HG03571 (cell line): ENCODE results near the gene AUTS2.

Source experiments
- ATAC-seq: cut with Tn5 transposase; IDR thresholded peaks from one replicate; pipeline ENCODE4 v1.9.1; 2021; ENCODE audit not compliant: unreplicated experiment

The AUTS2 gene

DNA sequence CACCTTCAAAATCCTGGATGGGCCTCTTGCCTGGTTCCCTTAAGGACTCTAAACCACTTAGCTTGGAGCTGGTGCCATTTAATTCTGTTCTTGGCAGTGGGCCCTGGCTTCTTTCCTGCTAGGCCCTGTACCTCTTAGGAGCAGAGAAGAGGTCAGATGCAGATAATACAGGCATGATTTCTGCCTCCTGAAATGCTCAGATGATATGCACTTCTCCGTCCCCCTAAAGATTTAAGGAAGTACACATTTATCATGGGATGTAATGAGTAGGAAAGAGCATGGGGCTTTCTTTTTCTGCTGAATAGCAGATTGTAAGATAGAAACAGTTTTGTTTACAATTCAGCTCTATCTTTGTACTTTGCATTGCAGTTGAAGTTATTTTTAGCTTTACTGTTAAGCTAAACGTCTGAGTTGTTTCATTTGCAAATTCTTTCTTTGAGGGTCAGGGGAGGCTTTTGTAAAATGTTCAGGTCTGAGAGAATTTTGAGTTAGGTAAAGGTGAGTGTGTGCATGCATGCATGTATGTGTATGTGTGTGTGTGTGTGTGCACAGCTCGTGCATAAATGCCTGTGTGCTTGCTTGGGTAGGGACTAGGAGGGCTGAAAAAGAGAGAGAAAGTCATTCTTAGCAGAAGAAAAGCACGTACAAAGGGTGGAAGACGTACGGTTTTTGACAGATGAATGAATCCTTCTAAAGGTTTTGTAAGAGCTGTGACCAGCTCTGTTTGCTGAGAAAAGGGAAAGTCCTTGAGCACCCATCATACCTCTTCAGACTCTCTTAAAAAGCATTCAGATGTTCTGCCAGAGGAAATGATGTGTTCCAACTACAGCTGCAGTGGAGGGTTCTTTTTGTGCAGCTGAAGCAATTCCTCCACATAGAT, 364.2 kb downstream of the AUTS2 start:
- ATAC-seq: no peak

DNA sequence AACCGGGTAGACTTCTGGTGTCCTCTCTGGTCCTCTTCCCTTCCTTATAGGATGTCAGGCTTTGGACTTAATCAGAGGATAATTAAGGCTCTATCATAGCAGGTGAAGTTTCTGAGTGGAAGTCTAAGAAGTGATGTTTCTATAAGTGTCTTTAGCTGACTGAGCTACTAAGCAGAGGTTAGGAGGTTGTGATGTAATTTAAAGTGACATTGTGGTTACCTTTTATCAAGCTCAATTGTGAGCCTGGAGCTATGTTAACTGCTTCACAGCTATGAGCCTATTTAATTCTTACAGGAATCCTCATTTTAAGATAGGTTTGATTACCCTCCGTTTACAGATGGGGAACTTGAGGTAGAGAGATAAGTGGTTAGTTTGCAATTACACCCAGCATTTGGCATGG, 365.1 kb downstream of the AUTS2 start:
- no peak for ATAC-seq

DNA sequence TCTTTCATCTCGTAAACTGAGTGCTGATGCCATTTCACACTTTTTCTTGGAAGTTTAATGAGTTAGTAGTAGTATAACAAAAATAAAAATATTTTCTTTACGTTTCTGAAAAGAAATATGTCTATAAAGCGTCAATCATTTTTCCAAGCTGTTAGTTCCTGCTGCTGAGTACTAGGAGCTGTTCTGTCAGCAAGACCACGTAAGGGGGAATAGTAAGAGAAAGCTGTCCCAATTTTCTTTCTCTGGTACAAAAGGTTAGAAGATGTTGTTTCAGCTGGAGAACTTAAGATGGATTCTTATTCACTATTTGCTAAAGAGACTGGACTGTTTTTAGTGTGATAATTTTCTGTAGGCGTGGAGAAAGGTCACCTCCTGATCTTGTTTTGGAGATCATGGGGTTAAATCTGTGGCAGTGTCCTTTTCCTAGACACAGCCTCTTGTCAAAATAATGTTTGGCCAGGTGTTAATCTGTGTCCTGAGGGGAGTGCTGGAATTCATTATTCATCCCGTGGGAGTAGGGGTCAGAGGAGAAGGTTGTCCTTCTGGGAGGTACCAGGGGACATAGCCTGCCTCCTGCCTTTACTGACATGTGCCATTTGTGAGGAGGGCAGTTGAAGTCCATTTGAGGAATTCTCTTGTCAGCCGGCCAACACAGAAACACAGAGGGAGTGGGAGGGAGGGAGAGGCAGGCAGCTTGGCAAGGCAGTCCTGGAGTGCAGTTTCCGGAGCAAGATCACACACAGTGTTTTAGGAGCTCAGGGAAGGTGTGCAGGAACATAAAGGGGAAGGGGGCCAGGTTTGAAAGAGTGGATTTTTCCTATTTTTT, 368.7 kb downstream of the AUTS2 start:
- ATAC-seq: no peak

DNA sequence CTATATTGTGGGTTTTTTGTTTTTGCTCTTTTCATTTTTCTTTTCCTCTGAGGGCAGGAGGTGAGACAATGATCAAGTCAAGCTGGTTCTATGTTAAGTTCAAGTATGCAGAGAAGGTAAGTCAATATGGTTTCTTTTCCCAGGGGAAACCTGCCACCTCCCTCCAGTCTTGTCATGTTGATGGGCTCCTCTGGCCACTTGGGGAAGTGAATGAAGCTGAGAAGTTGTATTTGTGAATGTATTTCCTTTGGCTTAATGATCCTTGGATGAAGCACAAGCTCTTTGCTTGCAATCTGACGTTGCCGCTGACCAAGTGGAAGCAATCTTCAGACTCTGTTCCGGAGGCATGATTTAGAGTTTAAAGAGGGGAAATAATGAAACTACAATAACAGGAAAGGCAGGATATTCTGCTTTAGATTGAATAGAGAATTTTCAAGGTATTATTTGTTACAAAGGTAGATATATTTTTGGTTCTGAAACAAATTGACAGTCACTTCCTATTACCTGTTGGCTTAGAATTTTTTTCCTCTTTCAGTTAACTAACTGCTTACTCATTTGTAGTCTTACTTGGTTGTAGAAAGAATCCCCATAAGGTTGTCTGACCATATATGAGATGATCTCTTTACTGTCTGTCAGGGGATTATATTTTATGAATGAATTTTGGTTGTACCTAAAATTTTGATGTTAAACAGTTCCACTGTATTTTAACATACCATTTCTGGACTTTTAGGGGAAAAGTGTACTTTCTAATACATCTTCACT, 369.6 kb downstream of the AUTS2 start:
- ATAC-seq: no peak

DNA sequence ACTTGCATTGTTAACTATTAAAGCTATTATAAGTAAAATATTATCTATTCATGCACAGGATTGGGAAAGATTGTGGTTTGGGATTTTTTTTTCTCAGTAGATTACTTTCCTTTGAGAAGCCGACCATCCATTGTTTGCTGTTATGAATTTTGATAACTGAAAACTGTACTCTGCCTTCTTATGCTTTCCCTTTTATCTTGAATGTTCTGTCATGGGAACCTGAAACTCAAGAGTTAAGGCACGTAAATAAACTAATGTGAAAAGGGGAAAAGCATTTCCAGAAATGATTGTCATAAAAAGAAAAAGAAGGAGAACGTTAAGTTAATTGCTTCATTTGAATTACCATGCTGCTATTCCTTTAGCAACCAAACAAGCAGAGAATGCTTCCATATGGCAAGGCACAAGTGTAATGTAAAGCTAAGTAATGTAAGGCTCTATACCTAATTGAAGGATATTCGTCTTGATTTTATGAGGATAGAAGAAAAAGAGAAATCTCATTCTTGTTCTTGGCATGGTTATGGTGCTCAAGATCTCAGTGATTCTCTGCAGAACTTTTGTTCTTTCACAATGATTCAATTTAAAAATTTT, 370.8 kb downstream of the AUTS2 start:
- ATAC-seq: no peak

DNA sequence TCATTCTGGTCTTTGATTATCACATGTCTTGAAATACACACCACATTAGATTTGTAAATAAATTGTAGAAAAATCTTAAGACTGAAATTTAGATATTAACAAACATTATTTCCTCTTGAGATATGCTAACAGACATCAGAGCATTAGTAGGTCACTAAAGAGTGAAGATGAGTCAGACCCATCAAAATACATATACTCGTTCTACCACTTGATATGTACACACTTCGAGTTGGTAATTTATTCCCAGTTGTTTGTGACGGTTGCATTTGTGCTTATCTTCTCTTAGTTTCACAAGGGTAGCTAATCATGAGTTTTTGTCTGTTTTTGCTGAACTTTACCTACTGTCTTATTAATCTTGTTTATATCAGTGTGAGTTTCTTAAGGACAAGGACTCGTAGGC, 383.4 kb downstream of the AUTS2 start:
- ATAC-seq: no peak

DNA sequence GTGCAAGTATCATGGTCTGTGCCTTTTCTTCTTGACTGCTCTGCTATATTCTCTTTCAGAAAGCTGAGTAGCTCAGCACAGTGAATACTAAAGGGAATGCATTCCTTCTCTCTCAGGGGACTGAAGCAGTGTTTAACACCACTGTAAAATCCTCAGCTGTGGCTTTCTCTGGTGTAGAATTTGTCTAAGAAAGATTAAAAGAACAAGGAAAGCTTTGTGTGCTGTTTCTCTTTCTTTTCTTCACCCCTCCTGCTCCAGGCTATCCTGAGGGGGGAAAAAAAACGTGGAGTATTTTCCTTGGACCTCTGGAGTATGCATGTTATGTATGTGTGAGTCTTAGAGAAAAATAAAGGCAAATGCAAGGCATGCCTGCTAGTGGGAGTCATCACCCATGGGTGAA, 383.9 kb downstream of the AUTS2 start:
- no peak for ATAC-seq

DNA sequence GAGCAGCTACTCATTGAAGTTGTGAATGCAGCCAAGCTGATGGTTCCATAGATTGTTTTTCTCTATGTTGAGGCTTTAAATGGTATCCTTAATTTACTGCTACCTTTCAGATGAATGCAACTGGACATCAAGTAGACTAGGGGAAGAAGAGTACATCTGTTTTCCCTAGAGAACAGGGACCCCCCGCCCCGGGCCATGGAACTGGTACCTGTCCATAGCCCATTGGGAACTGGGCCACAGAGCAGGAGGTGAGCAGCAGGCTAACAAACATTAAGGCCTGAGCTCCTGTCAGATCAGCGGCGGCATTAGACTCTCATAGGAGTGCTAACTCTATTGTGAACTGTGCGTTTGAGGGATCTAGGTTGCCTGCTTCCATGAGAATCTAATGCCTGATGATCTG, 391.3 kb downstream of the AUTS2 start:
- no peak for ATAC-seq

DNA sequence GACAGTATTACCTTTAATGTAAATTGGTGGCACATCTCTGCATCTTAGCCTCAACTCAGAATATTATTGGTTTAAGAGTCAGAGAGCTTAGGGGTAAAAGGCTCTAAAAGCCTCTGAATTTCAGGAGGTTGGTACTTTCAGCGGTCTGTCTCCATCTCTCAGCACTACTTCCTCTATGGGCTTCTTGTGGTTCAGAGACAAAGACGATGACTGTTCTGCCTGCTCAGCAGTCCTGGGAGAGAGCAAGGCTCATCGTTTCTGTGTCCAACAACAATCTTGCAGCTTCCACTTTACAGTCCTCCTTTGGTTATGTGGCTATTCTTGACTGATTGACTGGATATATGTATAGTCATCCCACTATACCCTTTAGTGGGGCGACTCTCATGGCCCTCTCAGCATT, 394.7 kb downstream of the AUTS2 start:
- ATAC-seq: no peak

DNA sequence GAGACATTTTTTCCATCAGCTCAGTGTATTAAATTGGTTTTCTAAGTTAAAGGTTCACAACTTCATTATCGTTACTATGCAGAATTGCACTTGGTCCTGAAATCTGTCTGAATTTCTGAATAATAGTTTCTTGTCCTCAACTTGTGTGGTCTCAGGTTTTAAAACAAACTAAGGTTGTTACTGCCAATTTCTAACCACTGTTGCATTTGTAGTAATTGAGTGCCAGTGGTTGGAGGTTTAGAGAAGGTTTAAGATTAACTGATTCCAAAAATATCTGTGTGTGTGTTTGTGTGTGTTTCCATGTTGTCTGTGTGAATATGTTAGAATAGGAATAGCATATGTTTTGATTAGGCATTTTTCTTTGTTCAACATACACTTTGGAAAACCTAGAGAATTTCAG, 395.9 kb downstream of the AUTS2 start:
- no peak for ATAC-seq

DNA sequence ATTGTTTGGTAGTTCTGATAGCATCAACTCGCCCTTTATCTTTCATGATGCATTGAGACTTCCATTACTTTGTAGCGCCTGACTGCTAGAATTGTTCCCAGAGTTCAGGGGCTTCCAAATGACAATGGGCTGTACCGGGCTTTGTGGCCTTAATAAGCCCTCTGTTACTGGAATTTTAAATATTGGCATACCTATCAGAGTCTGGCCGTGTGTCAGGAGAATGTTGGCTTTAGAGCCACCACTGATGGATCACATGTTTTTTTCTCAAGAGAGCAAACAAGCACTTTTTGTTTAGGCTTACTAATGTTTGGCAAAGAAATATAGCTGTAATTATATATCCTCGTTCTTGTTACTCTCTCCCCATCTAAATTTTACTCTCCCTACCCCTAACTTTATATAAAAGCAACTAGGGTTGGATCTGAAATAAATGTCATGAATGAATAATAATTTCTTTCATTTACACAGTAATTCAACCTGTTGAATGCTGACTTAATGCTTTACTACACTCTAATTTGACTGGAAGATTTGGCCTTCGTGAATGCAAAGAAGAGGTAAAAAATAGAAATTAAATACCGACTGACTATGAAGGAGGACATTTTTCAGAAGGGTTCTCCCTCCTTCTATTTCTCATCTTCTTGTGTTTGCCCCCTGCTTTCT, 396.7 kb downstream of the AUTS2 start:
- no peak for ATAC-seq

DNA sequence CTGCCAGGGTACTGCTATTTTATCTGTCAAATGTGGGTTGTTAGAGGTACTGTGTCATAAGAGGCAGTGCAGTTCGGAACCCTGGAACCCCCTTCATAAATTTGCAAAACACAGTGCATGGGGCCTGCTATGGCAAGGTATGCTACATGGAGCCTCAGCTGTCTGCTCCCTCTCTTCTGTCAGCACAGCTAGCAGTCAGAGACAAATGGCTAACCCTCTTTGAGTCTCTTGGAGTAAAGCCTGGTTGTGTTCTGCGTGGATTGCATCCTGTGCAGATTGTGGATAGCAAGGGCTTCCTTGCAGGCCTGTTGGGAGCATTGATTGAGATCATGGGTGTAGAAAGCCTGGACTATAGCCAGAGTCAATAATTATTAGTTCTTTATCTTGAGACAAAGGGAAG, 397.8 kb downstream of the AUTS2 start:
- no peak for ATAC-seq

DNA sequence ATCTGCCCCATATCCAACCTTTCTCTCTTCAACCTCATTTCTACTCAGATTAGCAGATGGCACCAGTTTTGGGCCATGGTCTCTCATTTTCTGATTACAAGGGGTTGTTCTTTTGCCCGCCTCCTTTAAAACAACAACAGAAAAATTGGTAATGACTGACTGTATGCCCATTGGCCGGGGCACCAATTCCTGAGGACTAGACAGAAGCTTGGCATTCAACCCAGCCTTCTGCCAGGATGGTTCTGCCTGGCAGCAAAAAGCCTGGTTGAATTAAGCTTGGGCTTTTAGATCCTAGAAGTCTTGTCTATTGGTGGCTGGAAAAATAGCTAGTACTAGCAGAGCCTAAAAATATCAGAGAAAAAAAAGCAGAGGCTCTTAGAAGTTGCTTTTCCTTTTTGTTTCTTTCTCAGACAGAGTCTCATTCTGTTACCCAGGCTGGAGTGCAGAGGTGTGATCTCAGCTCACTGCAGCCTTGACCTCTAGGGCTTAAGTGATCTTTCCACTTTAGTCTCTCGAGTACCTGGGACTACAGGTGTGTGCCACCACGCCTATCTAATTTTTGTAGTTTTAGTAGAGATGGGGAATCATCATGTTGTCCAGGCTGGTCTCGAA, 402.6 kb downstream of the AUTS2 start:
- no peak for ATAC-seq

DNA sequence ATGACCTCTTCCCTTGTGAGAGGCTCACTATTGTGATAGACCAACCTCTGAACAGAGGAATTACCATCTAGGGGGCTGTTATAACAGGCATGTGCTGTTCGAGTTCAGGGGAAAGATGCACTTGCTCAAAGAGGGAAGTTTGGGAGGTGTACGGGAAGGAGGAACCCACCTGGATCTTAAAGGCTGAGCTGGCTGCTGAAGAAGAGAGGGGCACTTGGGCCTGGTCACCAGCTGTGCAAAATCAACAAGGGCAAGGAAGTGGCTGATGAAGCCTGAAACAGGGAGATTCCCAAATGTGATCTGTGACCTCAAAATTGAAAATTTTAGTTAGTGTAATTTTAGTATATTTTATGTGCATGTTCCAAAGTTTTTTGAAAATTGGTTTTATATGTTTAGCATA, 407.2 kb downstream of the AUTS2 start:
- ATAC-seq: no peak

DNA sequence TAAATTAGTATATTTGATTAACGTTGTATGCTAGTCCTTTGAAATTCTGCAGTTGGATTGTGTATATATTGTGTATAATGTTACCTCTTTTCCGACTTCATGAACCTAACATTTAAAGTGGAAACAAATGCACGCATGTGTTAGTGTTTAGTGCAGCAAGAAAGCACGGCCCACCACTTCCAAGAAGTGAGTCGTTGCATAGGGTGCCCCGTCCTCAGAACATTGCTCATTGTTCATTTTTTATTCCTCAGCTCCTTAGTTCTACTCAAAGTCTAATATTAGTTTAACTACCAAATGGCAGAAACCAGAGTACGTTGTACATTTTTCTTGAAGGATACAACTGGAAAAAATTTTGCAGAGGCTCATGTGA, 407.6 kb downstream of the AUTS2 start:
- no peak for ATAC-seq

DNA sequence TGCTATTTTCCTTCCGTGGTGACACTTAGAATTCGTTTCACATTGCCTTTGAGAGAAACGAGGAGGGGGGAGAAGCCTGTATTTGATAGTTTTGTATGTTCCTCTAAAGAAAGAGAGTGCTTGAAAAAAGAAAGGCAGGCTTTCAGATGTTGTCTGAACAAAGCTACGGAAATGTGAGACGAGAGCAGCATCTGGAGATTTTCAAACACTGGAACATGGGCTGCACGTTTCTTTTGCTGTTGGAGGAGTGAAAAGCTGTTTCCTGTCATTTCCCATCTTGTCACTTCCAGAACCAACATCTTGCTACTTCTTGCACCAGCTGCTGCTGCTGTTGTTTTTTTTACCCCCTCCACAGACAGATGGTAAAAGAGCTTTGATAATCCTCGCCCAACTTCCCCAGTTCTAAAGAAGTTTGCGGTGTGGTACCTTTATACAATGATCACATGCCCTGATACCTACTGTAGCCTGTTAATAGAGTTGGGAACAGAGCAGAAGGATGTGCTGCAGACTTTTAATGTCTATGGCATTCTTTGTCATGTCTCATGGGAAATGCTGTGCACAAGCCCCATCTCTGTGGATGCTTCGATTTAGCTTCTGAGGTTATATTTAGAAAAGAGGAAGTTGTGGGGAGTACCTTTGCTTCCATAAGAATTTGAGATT, 408.1 kb downstream of the AUTS2 start:
- ATAC-seq: no peak

DNA sequence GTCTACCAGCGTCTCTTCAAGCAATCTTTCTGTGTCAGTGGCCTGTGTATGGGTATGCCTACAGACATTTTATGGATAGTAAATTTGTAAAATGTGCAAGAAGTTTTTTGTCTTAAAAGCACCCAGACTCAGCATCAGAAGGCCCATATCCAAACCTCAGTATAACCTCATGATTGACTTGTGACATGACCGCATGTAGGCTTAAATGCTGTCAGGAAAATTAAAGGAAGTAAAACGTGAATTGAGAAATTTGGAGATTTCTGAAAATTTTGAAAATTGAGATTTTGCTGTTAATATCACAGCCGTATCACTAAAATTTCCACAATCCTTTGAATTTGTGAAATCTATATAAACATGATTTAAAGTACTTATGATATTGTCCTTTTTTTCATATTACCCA, 410.2 kb downstream of the AUTS2 start:
- no peak for ATAC-seq

DNA sequence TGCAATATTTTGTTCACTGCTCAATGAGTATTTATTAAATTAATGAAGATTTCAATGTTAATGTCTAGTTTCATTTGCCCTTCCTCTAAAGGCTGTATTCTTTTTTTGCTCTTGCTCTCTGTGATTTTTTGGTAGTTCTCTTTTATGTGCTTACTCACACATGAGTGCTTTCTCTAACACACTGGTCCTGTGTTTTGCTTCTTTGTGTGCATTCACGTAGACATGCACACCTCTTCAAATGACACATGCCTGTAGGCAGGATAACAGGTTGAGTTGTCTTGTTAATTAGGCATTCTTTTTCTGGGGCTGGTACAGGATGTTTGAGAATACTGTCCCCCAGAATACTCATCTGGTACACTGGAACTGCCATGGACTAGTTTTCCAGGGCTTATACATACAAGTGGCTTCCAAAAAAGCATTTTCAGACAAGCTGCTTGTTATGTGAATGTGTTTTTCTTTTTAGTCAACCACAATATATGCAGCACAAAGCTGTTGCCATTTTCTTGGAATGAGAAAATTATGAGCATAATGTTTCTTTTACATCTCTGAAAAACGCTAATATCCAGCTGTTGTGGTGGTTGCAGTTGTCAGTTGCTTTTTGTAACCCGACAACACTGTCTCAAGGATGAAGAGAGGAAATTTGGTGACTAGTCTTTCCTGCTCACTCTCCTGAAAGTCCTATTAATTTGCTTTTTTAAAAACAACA, 416.4 kb downstream of the AUTS2 start:
- no peak for ATAC-seq

DNA sequence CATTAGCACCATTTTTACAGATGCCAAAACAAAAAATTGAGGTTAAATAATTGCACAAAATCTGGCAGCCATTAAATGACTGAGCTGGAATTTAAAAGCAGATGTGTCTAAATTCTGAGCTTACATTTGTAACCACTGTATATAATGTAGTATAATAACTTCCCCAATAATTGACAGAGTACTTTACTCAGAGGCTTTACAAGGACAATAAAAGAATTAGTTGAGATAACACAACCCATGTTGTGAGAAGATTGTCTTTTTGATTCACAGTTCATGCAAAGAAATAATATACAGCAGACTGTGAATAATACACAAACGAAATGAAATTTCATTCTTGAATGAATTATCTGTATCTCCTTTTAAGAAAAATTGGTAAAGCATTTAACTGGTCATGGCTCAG, 417.1 kb downstream of the AUTS2 start:
- ATAC-seq: no peak
